Smooth muscle cell (in vitro differentiated cells): Measurements from ENCODE around the gene ITSN1. TPM values are rescaled to one million over a fixed set of nuclear protein-coding genes. Genes with fewer than 3 reads are reported as not detected.

Experiments
- DNase-seq: peaks from one replicate; lab custom pipeline; 2025; ENCODE audit not compliant: unreplicated experiment; lab: John Stamatoyannopoulos, UW
- H2AFZ ChIP-seq: fragments of 200-600 bp; sonication (generic); 2 replicates; pipeline ENCODE4 v1.6.0; 2016; ENCODE audit warnings: antibody characterized with exemption, low read depth, mild to moderate bottlenecking
- H3F3A ChIP-seq: fragments of 200-600 bp; sonication (generic); 2 replicates; pipeline ENCODE4 v1.6.0; 2017; ENCODE audit warnings: antibody characterized with exemption, low read depth
- H3K27ac ChIP-seq: fragments of 200-600 bp; sonication (generic); 2 replicates; pipeline ENCODE4 v1.5.1; 2016; ENCODE audit warnings: low read depth, mild to moderate bottlenecking
- H3K27me3 ChIP-seq: fragments of 200-600 bp; sonication (generic); 2 replicates; pipeline ENCODE4 v1.6.1; 2016; ENCODE audit warnings: low read depth, mild to moderate bottlenecking
- H3K36me3 ChIP-seq: fragments of 200-600 bp; sonication (generic); 2 replicates; pipeline ENCODE4 v1.5.1; 2016; ENCODE audit warnings: low read depth
- H3K4me1 ChIP-seq: fragments of 200-600 bp; sonication (generic); 2 replicates; pipeline ENCODE4 v1.5.1; 2016; ENCODE audit warnings: low read depth
- H3K4me2 ChIP-seq: fragments of 200-600 bp; sonication (generic); 2 replicates; pipeline ENCODE4 v1.6.0; 2016; ENCODE audit warnings: mild to moderate bottlenecking
- H3K4me3 ChIP-seq: fragments of 200-600 bp; sonication (generic); 2 replicates; pipeline ENCODE4 v1.5.1; 2016; ENCODE audit warnings: mild to moderate bottlenecking
- H3K79me2 ChIP-seq: fragments of 200-600 bp; sonication (generic); 2 replicates; pipeline ENCODE4 v1.6.0; 2016; ENCODE audit warnings: low read depth, mild to moderate bottlenecking
- H3K9ac ChIP-seq: fragments of 200-600 bp; sonication (generic); 2 replicates; pipeline ENCODE4 v1.6.0; 2016; ENCODE audit warnings: low read depth
- H3K9me3 ChIP-seq: fragments of 200-600 bp; sonication (generic); replicated peaks from 2 replicates; pipeline ENCODE4 v1.5.1; 2016; ENCODE audit warnings: low read depth
- H4K20me1 ChIP-seq: fragments of 200-600 bp; sonication (generic); 2 replicates; pipeline ENCODE4 v1.6.0; 2016; ENCODE audit warnings: low read depth
- WGBS: methylation state at CpG from one replicate; pipeline ENCODE4 v1.1.7; 2016; ENCODE audit warnings: low lambda C conversion rate; 5-methylcytosine and 5-hydroxymethylcytosine counted together
- polyA plus RNA-seq: library from polyadenylated mRNA; unstranded; fragments of >200 nt; fragmentation: Nextera tagmentation; extraction: Ambion mirVana; gene quantifications from 2 replicates; pipeline ENCODE4 v1.2.1, GENCODE V29; 2016
- total RNA-seq: library from RNA; depleted of rRNA; stranded (reverse); fragments of >200 nt; gene quantifications from 2 replicates; pipeline ENCODE4 v1.2.3, GENCODE V29; 2014
- TF ChIP-seq, protein P1 (sequence below): fragments of 200-600 bp; sonication (generic); IDR thresholded peaks from 2 replicates; pipeline ENCODE4 v1.5.1; 2017; ENCODE audit warnings: borderline replicate concordance, mild to moderate bottlenecking, antibody characterized with exemption; ENCODE audit not compliant: insufficient read depth, poor library complexity, severe bottlenecking

ITSN1 gene
- total and polyA plus RNA-seq, 2 experiments from 2014 or later, result 36.4 to 76.5 TPM

DNA sequence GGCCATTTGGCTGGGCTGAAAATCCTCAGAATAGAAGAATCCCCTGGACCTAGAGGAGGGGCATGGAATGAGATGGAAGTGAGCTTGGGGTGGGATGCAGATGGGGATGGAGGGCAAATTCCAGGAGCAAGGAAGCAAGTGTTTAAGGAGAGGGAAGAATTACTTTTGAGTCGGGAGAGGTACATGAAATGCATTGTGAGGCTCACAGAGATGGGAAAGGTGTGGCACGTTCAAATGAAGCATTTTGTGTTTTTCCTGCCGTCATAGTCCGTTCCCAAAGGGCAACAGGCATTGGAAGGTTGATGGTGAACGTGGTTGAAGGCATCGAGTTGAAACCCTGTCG lies 242.8 kb downstream of the ITSN1 start:
- Histone ChIP-seq H3K36me3 (no peaks in the 10 kb centered on the region), H3K27ac (no peak overlapping the region), H3K4me3 (no peak overlapping the region), H2AFZ (no peak overlapping the region), H3K27me3 (no peaks in the 10 kb centered on the region), H4K20me1 (no peaks in the 10 kb centered on the region), H3K4me2 (no peak overlapping the region), H3K9ac (no peak overlapping the region), H3F3A (no peaks in the 10 kb centered on the region), H3K4me1 (no peaks in the 10 kb centered on the region), H3K9me3 (no peaks in the 10 kb centered on the region), H3K79me2 (no peaks in the 10 kb centered on the region)
- TF ChIP-seq, protein P1, sequence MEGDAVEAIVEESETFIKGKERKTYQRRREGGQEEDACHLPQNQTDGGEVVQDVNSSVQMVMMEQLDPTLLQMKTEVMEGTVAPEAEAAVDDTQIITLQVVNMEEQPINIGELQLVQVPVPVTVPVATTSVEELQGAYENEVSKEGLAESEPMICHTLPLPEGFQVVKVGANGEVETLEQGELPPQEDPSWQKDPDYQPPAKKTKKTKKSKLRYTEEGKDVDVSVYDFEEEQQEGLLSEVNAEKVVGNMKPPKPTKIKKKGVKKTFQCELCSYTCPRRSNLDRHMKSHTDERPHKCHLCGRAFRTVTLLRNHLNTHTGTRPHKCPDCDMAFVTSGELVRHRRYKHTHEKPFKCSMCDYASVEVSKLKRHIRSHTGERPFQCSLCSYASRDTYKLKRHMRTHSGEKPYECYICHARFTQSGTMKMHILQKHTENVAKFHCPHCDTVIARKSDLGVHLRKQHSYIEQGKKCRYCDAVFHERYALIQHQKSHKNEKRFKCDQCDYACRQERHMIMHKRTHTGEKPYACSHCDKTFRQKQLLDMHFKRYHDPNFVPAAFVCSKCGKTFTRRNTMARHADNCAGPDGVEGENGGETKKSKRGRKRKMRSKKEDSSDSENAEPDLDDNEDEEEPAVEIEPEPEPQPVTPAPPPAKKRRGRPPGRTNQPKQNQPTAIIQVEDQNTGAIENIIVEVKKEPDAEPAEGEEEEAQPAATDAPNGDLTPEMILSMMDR, result no peak
- WGBS, result 94% methylated on average over 7 of the region's 7 CpGs
- DNase-seq, result no peak

DNA sequence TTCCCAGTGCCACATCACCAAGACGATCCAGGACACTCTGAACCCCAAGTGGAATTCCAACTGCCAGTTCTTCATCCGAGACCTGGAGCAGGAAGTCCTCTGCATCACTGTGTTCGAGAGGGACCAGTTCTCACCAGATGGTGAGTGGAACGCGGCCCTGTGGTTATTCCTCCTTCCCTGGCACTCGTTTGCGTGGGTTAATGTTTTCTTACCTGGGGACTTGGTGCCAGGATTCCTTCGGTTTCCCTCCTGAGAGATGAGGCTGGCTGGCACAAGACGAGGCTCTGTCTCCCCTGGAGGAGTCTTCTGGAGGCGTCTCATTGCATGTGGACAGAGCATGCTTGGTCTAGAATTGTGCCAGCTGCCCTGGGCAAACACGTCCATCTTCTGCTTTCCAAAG lies 244.0 kb downstream of the ITSN1 start:
- WGBS, result 93% methylated on average over 11 of the region's 11 CpGs
- Histone ChIP-seq H4K20me1 (no peaks in the 10 kb centered on the region), H3K4me2 (no peak overlapping the region), H3K27me3 (no peaks in the 10 kb centered on the region), H3K4me3 (no peak overlapping the region), H3F3A (no peaks in the 10 kb centered on the region), H3K36me3 (no peaks in the 10 kb centered on the region), H3K9ac (no peak overlapping the region), H3K27ac (no peak overlapping the region), H3K79me2 (no peaks in the 10 kb centered on the region), H3K9me3 (no peaks in the 10 kb centered on the region), H2AFZ (no peak overlapping the region), H3K4me1 (no peaks in the 10 kb centered on the region)
- no peak for DNase-seq
- TF ChIP-seq, protein P1, result no peak

DNA sequence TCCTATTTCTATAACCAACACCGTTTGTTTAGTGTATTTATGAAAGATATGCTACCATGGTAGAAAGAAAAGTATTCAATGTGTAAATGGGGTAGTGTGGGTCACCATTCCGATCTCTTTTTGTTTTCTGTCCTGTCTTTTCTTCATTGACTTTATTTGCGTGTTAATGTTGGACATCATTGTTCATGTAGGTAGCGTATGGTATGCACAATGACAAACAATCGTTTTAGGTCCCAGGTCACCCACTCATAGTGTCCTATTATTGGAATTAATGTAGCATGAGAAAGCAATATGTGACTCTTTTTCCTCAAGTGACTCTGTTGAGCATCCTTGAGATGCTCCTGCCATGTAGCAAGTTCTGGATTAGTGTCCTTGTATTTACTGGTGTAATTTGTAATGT lies 247.9 kb downstream of the ITSN1 start:
- Histone ChIP-seq H3K27me3 (no peaks in the 10 kb centered on the region), H3F3A (peaks cover 6% of the 10 kb centered on the region), H3K9me3 (no peaks in the 10 kb centered on the region), H3K9ac (no peak overlapping the region), H3K4me1 (peaks cover 13% of the 10 kb centered on the region), H4K20me1 (no peaks in the 10 kb centered on the region), H3K79me2 (no peaks in the 10 kb centered on the region), H3K4me2 (no peak overlapping the region), H3K4me3 (no peak overlapping the region), H2AFZ (no peak overlapping the region), H3K27ac (no peak overlapping the region), H3K36me3 (no peaks in the 10 kb centered on the region)
- no peak for DNase-seq
- TF ChIP-seq, protein P1, result no peak
- 94% methylated on average over 5 of the region's 5 CpGs for WGBS

DNA sequence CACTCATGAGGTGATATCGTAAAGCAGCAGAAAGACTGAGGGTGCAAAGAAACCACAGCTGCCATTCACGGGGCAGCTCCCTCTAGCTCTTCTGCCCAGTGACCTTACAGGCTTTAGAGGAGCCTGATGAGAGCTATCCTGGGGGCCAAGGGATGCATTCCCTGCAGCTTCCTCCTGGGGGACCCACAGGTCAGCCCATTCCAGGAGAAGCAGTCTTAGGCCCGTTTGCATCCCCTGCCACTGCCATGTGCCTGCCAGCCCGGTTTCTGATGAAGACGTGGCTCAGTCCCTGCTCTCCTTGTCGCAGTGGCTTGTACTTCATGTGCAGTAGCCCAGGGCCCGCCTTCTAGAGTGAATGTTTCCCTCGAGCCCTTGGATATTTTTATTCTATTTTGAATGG lies 250.6 kb downstream of the ITSN1 start:
- no peaks in the 10 kb centered on the region for H3K27me3 ChIP-seq
- WGBS, result 71% methylated on average over 8 of the region's 8 CpGs
- no peaks in the 10 kb centered on the region for H4K20me1 ChIP-seq
- no peak for DNase-seq
- TF ChIP-seq, protein P1, result no peak
- no peak overlapping the region for H2AFZ ChIP-seq
- no peaks in the 10 kb centered on the region for H3K9me3 ChIP-seq
- peaks cover 13% of the 10 kb centered on the region for H3K4me1 ChIP-seq
- H3K4me2 ChIP-seq, result no peak overlapping the region
- H3K36me3 ChIP-seq, result no peaks in the 10 kb centered on the region
- no peak overlapping the region for H3K27ac ChIP-seq
- H3K79me2 ChIP-seq, result no peaks in the 10 kb centered on the region
- H3F3A ChIP-seq, result peaks cover 6% of the 10 kb centered on the region
- no peak overlapping the region for H3K4me3 ChIP-seq
- no peak overlapping the region for H3K9ac ChIP-seq
